Forelimb muscle (tissue), 1 donor: ENCODE data around the gene ADAD2. TPM values are rescaled to one million over a fixed set of nuclear protein-coding genes. Genes with fewer than 3 reads are reported as not detected.

Experiments used
- DNase-seq: peaks from one replicate; pipeline ENCODE4 v3.0.0-alpha.2; 2013; ENCODE audit warnings: low read depth
- polyA plus RNA-seq: library from polyadenylated mRNA; unstranded; fragments of 120-200 nt; gene quantifications from one replicate; pipeline ENCODE4 v1.2.1, GENCODE V29; 2013; ENCODE audit not compliant: insufficient read length

ADAD2 gene
- polyA plus RNA-seq, 1 donor: 0.94 TPM

DNA sequence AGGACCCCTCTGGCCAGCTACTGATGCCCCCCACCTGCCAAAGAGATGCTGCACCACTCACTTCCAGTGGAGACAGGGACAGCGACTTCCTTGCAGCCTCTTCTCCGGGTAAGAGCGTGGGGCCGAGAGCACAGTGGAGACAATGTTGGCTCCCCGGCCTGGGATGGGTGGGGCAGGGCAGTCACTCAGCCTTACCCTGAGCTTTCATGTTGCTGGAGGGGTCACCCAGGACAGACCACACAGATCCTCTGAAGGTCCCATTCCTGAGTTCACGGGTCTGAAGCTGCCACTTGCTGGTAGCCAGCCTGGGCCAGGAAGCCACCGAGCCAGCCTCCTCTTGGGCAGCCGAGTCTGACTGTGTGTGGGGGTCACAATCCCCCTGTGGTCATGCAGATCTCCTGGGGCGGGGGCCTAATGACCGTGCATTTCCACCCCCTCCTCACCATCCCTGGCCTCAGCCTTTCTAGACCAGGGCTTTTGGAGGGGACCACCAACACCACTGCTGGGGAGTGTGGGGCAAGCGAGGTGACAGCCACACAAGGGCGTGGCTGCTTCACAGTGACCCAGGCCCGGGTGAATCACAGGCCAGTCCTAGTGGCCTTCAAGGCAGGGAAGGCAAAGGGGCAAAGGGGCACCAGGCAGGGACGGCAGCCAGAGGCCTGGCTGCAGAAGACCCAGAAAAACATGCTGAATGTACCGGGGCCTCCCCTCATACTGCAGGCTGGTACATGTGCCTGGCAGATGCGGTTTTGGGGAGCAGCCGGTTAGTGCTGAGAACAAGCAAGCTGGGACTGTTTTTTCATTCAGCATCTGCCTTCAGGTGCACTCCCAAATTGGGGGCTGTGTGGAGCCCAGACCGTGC is 14.5 kb upstream of the ADAD2 start:
- no peak for DNase-seq

DNA sequence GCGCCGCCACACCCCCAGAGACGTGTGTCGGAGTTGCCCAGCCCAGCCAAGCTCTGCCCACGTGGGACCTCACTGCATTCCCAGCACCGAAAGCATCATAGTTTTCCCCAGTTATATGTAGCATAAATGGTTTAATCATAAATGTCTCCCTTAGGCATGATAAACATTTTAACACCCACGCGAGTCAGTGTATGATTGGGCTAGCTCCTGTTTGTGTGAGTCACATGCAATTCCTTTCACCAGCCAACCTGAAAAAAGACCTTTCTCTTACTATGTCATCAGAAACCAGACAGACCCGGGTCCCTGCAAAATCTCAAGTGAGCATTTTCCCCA is 13.2 kb upstream of the ADAD2 start:
- no peak for DNase-seq

DNA sequence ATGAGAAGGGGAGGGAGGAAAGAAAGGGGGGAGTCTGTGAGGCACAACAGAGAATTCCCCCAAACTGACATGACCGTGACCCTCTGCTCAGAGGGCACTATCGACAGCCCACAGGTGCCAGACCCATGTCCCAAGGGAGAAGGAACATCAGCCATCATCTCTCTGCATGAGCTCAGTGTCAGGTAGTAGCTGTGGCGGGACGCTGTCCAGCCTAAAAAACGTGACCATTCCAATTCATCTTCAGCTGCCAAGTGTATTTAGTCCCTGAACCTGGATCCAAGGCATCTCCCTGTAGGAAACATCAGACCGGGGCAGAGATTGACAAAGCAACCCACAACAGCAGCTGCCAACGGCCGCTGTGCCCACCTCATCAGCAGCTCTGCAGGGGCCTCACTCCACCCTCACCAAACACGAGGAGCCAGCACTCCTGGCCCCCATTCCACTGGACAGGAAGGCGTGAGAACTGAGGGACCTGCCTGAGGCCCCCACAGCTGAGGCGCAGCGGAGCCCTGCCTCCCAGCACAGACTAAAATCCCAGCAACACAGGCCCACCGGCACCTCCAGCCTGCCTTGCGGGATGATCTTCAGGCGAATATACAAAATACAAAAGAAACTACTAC is 12.7 kb upstream of the ADAD2 start:
- DNase-seq: no peak

DNA sequence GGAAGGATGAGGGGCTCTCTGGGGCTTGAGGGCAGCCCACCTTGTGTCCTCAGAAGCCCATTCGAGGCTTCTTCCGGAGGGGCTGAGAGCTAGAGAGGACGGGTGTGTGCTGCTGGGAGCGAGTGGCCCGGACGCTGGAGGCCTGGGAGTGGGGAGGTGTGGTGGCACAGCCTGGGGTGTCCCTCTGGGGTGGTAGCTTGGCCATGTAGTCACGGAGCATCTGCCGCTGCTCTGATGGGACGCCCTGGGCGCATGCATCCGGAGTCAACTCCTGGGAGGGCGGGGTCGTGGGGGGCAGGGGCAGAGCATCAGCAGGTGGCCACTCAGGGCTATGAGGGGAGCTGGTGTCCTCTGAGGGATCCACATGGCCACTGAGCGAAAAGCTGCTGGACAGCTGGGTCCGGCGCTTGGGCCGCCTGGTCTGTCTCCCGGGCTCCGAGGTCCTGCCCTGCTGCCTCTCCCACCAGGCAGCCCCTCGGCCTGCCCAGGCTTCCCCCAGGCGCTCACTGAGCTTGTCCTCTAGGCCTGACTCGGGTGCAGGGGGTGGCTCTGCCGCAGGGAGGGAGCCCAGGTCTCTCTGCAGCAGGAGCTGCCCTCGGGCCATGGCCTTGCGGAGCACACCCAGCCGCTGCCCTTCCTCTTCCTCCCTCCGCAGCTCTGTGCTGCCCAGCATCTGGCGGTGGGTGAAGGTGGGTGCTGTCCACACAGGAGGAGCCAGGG is 11.9 kb upstream of the ADAD2 start:
- DNase-seq: no peak

DNA sequence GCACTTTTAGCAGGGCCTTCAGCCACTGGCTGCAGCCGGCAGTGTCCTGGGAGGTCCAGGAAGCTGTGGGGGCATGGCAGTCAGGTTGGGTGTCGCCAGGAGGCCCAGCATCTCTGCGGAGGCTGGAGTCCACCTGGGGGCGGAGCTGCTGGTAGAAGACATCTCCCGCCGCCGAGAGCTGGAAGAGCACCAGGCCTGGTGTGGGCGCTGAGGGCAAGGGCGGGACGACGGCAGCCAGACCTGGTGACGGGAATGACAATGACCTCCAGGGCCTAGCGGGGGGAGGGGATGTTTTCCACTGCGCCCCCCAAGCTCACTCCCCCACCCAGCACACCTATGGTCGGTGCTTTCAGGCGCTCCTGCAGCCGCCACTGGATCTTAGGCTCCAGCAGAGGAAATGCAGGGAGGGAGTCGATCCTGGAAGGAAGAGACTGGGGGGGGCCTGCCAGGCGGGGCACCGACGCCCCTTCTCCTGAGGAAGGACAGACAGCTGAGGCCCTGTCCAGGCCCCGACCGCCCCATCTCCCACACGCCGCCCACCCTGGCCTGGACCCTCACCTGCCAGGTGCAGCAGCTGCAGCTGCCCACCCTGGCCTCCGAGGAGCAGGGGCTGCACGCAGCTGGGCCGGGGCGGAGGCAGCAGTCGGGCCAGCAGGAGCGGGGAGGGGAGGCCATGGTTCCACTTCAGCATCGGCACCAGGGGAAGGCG is 11.2 kb upstream of the ADAD2 start:
- DNase-seq: no peak

DNA sequence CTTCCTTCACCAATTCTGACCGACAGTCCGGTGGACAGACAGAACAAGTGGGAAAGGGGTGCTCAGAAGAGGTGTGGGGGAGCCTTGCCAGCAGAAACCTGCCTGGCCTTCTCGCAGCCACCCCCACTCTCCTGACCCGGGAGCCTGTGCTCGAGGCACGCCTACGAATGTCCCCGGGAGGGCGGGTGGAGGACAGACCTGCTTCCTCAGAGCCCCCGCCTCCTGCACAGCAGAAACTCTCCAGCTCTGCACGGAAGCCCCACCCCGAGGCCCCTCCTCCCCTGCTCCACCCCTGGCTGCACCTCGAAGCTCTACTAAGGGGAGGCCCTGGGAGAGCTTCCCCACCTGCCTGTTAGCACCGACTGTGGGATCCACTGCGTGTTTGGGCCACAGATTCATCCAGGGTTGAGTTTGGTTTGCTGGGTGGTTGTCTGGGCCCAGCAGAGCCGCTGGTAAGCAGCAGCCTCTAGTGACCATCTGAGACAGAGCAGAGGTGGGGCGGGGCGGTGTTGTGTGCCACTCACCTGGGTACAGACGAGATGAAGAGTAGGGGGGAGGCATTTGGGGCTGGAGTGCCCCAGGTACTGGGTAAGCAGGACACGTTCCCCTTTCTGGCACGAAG is 10.3 kb upstream of the ADAD2 start:
- no peak for DNase-seq

DNA sequence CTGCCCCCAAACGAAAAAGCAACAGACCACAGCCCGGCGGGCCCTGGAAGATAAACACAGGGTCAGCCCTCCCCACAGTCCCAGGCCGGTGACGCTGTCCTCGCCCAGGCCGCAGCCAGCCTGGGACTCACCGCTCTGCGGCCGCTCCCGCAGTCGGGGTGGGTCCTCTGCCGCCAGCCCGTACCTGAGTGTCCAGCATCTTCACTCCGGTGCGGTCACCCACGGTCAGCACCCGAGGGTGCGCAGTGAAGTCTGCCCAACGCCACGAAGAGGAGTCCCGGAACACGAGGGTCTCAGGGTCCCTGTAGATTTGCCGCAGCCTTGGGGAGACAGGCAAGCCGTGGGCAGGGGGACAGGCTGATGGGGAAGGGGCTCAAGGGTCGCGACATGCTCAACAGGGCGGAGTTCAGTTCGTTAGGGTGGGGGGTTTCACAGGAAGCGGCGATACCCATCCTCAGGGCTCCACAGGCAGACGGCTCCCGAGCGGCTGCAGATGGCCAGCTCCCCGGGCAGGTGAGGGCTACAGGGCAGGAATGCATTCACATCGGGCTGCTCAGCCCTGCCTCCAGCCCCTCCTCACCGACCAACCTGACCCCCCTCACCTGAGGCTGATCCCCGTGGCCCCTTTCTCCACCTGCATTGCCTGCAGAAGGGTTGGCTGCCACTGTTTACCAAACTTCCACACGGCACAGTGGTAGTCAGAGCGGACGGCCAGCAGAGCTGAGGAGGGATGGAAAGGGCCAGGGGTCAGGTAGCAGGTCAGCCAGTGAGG is 9.6 kb upstream of the ADAD2 start:
- no peak for DNase-seq

DNA sequence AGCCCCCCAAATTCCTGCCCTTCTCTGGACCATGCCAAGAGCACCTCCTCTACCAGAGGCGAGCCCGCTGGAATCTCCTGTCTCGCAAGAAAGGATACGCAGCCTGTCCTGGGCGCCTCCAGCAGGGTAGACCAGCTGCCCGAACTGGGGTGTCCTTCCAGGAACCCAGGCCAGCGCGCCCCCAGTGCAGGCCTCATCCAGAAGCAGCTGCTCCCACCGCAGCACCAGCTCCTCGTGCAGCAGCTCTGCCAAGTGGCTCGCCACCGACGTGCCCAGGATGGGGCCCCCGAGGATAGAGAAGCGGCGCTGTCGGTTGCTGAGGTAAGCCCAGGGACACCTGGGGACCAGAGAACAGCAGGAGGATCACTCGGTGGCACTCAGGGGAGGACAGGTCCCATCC is 8.9 kb upstream of the ADAD2 start:
- DNase-seq: no peak

DNA sequence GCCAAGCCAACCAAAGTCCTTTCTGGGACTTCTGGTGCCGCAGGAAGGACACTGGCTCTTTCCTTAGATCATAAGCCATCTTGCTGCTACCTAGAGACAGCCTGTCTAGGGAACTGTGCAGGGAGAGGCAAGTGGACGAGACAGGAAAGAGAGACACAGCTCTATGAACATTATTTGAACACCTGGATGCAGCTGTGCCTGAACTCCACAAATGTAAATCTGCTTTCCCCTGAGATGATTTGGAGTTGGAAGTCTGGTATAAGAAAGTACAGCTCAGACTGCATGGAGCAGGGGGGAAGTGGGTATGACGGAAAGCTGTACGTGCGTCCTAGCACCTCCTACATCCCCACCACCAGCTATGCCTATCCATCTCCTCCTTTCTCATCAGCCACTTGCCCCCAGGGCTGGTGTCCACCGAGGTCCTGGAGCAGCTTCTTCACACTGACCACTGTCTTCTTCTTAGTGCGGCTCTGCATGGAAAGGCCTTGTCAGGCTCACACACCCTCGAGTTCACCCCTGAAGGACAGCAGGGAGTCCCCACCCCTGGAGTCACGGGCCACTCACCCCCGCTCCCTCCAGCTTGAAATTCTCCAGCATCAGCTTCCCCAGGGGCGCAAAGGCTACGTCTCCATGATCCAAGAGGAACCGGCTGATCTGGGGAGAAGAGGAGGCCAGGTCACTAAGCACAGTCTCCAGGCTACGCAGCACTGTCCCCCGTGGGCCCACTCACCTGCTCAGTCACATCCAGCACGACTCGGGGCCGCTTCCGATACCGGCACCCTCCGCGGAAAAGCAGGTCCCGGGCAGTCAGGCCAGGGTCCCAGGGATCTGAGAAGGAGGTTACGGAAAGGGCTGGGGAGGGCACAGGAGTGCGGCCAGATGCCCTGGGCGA is 8.0 kb upstream of the ADAD2 start:
- DNase-seq: no peak

DNA sequence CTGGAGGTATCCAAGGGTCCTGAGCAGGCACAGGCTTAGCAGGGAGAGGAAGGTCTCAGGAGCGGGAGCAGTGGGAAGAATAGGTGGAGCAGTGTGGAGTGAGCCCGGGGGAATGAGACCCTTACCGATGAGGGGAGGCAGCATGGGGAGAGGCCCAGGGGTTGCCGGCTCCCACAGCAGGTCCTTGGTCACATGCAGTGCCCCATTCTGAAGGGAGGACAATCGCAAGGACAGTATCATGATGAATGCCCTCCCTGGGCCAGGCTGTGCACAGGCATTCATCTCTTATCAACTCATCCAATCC is 7.4 kb upstream of the ADAD2 start:
- DNase-seq: no peak

DNA sequence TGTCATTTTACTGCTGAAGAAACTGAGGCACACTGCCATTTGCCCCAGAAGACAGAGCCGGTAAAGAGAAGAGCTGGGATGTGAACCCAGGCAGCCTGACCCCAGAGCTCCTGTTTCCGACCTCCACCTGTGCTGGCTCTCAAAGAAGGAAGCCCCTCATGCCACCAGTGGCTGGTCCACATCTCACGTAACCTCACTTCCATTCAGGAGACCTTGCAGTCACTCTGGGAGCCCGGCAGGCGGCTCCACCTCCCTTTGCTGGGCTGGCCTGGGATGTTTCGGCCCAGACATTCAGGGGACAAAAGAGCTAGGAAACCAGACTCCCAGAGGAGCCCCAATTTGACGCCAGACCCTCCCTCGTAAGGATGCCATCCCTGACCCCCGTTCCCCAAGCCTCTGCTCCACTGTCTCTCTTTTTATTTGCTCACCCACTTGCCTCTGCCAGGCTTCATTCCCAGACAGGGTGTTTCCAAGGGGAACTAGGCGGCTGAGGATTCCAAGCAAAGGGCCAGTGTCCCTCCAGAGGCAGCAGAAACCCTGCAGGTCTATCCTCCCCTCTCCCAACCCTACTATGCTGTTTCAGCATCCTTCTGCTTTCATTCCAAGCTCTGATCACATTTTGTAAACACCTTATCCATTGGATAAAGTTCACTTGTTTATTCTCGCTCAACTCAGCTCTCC is 6.9 kb upstream of the ADAD2 start:
- DNase-seq: no peak

DNA sequence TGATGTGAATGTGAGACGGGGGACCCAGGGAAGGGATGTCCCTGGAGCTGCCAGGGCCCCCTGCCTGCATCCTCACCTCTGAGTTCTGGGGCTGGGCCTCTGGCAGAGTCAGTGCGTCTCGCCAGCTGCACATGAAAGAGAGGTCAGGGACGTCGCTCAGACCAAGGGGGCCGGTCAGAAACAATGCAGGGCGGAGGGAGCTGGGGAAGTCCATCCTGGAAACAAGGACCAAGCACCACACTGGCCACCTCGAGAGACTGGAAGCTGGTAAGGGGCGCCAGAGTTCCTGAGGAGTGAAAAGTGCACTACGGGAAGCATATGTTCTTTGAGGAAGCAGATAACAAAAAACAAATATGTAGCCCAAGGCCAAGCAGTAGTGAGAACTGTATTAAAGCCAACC is 6.2 kb upstream of the ADAD2 start:
- no peak for DNase-seq

DNA sequence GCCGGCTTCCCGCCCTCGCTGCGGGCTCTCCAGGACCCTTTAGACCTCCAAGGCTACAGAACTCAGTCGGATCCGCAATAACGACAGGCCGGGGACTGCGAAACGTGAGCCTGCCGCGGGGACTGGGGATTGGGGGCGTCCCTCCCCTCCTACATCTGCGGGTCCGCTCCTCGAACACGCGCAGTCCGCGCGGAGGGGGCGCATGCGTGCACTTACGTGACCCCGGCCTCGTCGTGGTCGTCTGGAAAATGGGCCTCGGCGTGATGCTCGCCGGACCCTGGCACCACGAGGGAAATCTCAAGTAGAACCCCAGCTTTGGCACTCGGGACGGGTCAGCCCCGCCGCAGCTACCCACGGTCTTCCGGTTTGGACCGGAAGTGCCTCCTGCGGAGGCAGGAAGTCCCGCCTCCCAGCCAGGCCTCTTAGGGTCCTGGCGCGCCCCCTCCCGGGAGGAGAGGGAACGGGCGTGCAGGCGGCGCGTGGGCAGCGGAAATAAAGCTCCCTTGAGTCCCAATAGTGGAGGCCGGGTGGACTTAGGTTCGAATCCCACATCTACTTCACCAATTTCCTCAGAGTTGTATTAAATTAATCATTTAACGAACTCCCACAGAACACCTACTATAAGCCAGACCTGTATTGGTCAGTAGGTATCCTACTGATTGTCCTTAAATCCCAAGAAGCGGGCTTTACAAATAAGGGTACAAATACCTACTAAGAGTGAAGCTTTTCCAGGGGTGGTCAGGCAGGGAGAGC is 4.1 kb upstream of the ADAD2 start, which contains the start of gene TAF1C:
TSS of gene TAF1C (minus strand) at position 373 of the 753 bp plus-strand sequence. CDS start 2,069 bp downstream, outside the sequence.
- peak; percentile 81 for DNase-seq

DNA sequence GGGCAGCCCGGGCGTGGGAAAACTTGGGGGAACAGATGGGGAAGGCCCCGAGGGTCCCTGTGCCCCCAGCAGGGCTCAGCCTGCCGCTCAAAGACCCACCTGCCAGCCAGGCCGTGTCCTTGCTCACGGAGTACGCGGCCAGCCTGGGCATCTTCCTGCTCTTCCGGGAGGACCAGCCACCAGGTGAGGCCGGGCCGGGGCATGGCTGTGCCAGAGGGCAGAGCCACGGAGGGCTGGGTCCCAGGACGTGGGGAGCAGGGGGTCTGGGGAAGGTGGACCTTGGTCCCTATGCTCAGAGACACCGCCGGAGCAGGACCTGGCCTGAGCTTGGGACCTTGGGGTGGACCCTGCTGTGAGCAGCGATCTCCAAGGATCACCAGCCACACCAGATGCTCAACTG is 509 bp downstream of the ADAD2 start:
- DNase-seq: no peak

DNA sequence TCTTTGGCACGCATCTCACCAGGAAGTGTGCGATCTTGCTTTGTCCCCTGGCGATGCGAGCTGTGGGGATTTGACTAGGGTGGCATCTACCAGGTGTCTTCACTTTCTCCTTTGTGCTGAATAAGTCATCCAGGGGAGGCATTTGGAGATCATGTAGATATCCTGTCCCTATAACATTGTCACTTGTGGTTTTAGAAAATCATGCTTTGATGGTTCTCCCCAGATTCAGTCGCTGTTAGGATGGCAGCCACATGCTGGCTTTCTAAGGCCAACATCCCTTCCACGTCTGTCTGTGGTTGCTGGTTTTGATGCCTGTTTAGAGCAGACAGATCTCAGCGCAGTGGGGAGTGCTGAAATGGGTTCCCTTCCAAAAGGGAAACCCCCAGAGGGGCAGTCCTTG is 2.5 kb downstream of the ADAD2 start:
- no peak for DNase-seq

DNA sequence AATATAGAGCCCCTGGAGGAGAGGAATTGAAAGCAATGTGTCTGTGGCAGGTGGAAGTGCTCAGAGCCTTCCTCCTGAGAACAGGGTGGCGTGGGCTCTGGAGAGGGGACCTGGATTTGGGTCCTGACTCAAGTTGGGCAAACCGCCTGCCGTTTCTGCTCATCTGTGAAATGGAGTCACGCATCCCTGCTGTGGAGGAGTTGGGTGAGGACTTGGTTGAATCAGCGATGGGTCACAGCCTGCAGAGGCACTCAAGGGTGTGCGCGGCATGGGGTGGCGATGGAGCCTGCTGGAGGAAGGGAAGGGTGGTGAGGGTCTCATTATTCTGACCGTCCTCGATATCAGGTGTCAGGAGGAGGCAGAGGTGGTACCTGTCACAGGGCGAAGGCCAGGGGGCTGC is 3.1 kb downstream of the ADAD2 start:
- DNase-seq: no peak

DNA sequence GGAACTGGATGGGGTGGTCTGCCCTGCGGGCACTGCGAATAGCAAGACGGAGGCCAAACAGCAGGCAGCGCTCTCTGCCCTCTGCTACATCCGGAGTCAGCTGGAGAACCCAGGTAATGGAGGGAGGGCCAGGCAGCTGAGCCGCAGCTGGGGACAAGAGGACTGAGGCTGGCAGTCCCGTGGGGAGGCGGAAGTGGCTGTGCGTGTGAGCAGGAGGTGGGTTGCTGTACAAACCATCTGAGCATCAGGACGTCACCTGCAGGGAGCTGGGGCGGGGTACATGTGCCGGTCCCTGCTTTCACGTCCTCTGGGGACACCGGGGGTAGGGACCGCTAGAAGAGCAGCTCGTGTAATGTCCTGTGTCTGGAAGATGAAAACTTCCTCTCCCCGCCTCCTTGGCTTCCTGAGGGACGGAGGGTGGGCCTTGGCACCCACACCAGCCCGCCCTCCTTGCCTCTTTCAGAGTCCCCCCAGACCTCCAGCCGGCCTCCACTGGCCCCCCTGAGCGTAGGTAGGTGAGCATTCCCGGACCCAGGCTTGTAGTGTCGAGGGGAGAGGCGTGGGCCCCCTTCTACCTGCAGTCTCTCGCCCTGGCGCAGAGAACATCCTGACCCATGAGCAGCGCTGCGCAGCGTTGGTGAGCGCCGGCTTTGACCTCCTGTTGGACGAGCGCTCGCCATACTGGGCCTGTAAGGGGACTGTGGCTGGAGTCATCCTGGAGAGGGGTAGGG is 3.7 kb downstream of the ADAD2 start:
- no peak for DNase-seq
